Measurements from ENCODE around the gene DIP2C. TPM values are rescaled to one million over a fixed set of nuclear protein-coding genes. Genes with fewer than 3 reads are reported as not detected.

The DIP2C gene
- total RNA-seq, 4 donors from 2014 or later = 10.5 to 40.5 (median 19.5) TPM

GRCh38 chr10:621981-622740 is 67.3 kb downstream of the DIP2C start:
- peaks cover 0 to 14% of the 10 kb centered on the region in 2 donors for H3K4me1 ChIP-seq
- intact Hi-C loops (cut with DNase I; ENCODE audit: low total_unique reads) = no loop called here
- H3K27me3 ChIP-seq = no peaks in the 10 kb centered on the region
- H3K36me3 ChIP-seq = no peaks in the 10 kb centered on the region
- no peak overlapping the region for H3K27ac ChIP-seq
- no peak overlapping the region for H3K4me3 ChIP-seq
- H3K9me3 ChIP-seq = no peaks in the 10 kb centered on the region
- DNase-seq = no peak
- TF ChIP-seq CTCF (IDR thresholded peaks at IDR 0.05) = no peak
- no peak for TF ChIP-seq POLR2A (IDR thresholded peaks at IDR 0.05)

- no peaks in the 10 kb centered on the region for H3K27me3 ChIP-seq
- H3K36me3 ChIP-seq = no peaks in the 10 kb centered on the region
- intact Hi-C loops (cut with DNase I; ENCODE audit: low total_unique reads) = no loop called here
- no peaks in the 10 kb centered on the region for H3K9me3 ChIP-seq
- H3K4me3 ChIP-seq = no peak overlapping the region
- H3K27ac ChIP-seq = no peak overlapping the region
- TF ChIP-seq CTCF (IDR thresholded peaks at IDR 0.05) (no peak), POLR2A (IDR thresholded peaks at IDR 0.05) (no peak)
- peaks cover 0 to 14% of the 10 kb centered on the region in 2 donors for H3K4me1 ChIP-seq
- DNase-seq = no peak
Observed at GRCh38 chr10:621513-621912, 68.0 kb downstream of the DIP2C start.

- DNase-seq = no peak
- H3K9me3 ChIP-seq = no peaks in the 10 kb centered on the region
- no peaks in the 10 kb centered on the region for H3K36me3 ChIP-seq
- intact Hi-C loops (cut with DNase I; ENCODE audit: low total_unique reads) = no loop called here
- peaks cover 0 to 14% of the 10 kb centered on the region in 2 donors for H3K4me1 ChIP-seq
- no peak for TF ChIP-seq POLR2A (IDR thresholded peaks at IDR 0.05)
- TF ChIP-seq CTCF (IDR thresholded peaks at IDR 0.05) = no peak
- H3K27ac ChIP-seq = no peak overlapping the region
- no peaks in the 10 kb centered on the region for H3K27me3 ChIP-seq
- no peak overlapping the region for H3K4me3 ChIP-seq
Observed at GRCh38 chr10:620971-621370, 68.5 kb downstream of the DIP2C start.

- H3K36me3 ChIP-seq = no peaks in the 10 kb centered on the region
- no peak overlapping the region for H3K4me3 ChIP-seq
- DNase-seq = no peak
- H3K4me1 ChIP-seq = peaks cover 0 to 12% of the 10 kb centered on the region in 2 donors
- intact Hi-C loops (cut with DNase I; ENCODE audit: low total_unique reads) = no loop called here
- TF ChIP-seq POLR2A (IDR thresholded peaks at IDR 0.05) (no peak), CTCF (IDR thresholded peaks at IDR 0.05) (no peak)
- no peaks in the 10 kb centered on the region for H3K27me3 ChIP-seq
- H3K9me3 ChIP-seq = no peaks in the 10 kb centered on the region
- no peak overlapping the region for H3K27ac ChIP-seq
Observed at GRCh38 chr10:620417-620816, 69.1 kb downstream of the DIP2C start.

- no peaks in the 10 kb centered on the region for H3K9me3 ChIP-seq
- intact Hi-C loops (cut with DNase I; ENCODE audit: low total_unique reads) = no loop called here
- no peak overlapping the region for H3K4me3 ChIP-seq
- no peaks in the 10 kb centered on the region for H3K27me3 ChIP-seq
- TF ChIP-seq CTCF (IDR thresholded peaks at IDR 0.05) (no peak), POLR2A (IDR thresholded peaks at IDR 0.05) (no peak)
- DNase-seq = no peak
- no peaks in the 10 kb centered on the region for H3K36me3 ChIP-seq
- peaks cover 0 to 5% of the 10 kb centered on the region in 2 donors for H3K4me1 ChIP-seq
- no peak overlapping the region for H3K27ac ChIP-seq
Observed at GRCh38 chr10:619710-620109, 69.8 kb downstream of the DIP2C start.
